NB4 (cell line): Measurements from ENCODE around the gene SETDB1.

Experiments used
- DNase-seq: peaks from one replicate; pipeline ENCODE4 v3.0.0; 2010; ENCODE audit warnings: low read depth
- H3K4me3 ChIP-seq: one replicate; pipeline ENCODE4 v1.5.1; 2011; ENCODE audit warnings: mild to moderate bottlenecking, low read depth, low read length, moderate library complexity
- MYC ChIP-seq: IDR thresholded peaks from 2 replicates; pipeline ENCODE4 v1.6.1; 2011; ENCODE audit warnings: low read depth, low read length
- POLR2A ChIP-seq: IDR thresholded peaks from 2 replicates; pipeline ENCODE4 v1.6.1; 2011; ENCODE audit warnings: mild to moderate bottlenecking; ENCODE audit not compliant: insufficient read length; ENCODE audit errors: extremely low read depth
- TF ChIP-seq, protein P1 (sequence below): IDR thresholded peaks from one replicate; pipeline ENCODE4 v1.5.1; 2012; ENCODE audit warnings: low read depth, low read length
- TF ChIP-seq, protein P2 (sequence below): IDR thresholded peaks from 2 replicates; pipeline ENCODE4 v1.6.1; 2011; ENCODE audit warnings: low read depth, low read length

Gene SETDB1

GRCh38 chr1:151000408-151000807 lies 74.2 kb downstream of the SETDB1 start:
- no peak overlapping the region for H3K4me3 ChIP-seq
- TF ChIP-seq POLR2A (no peak), MYC (no peak)
- TF ChIP-seq, protein P1, sequence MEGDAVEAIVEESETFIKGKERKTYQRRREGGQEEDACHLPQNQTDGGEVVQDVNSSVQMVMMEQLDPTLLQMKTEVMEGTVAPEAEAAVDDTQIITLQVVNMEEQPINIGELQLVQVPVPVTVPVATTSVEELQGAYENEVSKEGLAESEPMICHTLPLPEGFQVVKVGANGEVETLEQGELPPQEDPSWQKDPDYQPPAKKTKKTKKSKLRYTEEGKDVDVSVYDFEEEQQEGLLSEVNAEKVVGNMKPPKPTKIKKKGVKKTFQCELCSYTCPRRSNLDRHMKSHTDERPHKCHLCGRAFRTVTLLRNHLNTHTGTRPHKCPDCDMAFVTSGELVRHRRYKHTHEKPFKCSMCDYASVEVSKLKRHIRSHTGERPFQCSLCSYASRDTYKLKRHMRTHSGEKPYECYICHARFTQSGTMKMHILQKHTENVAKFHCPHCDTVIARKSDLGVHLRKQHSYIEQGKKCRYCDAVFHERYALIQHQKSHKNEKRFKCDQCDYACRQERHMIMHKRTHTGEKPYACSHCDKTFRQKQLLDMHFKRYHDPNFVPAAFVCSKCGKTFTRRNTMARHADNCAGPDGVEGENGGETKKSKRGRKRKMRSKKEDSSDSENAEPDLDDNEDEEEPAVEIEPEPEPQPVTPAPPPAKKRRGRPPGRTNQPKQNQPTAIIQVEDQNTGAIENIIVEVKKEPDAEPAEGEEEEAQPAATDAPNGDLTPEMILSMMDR: no peak
- TF ChIP-seq, protein P2, sequence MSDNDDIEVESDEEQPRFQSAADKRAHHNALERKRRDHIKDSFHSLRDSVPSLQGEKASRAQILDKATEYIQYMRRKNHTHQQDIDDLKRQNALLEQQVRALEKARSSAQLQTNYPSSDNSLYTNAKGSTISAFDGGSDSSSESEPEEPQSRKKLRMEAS: no peak
- DNase-seq: no peak

DNA sequence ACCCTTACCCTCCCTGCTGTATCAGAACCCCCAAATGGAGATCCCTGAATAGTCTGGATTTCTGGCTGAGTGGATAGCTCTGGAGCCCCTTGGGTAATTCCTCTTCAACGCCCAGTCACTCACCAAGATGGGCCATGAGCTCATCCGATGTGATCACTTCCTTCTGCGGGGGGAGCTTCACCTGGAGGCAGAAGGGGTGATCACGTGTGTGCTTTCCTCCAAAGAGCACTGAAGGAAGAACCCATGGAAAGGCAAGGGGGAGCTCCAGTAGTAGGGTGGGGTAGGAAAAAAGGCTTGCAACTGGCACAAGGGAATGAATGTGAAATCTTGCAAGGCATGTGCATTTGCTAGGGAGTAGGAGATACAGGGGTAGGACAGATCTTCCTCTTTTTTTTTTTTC lies 75.4 kb downstream of the SETDB1 start:
- no peak for TF ChIP-seq POLR2A
- TF ChIP-seq, protein P2: no peak
- TF ChIP-seq, protein P1: no peak
- H3K4me3 ChIP-seq: no peak overlapping the region
- DNase-seq: peak; percentile 31

GRCh38 chr1:151002051-151002450 lies 75.9 kb downstream of the SETDB1 start:
- TF ChIP-seq, protein P1: no peak
- TF ChIP-seq MYC: no peak
- no peak for TF ChIP-seq POLR2A
- TF ChIP-seq, protein P2: no peak
- DNase-seq: peak; percentile 35
- no peak overlapping the region for H3K4me3 ChIP-seq

GRCh38 chr1:151002611-151003010 lies 76.4 kb downstream of the SETDB1 start:
- TF ChIP-seq MYC: no peak
- TF ChIP-seq, protein P2: no peak
- TF ChIP-seq, protein P1: no peak
- TF ChIP-seq POLR2A: no peak
- DNase-seq: no peak
- H3K4me3 ChIP-seq: no peak overlapping the region

GRCh38 chr1:151003180-151003579 lies 77.0 kb downstream of the SETDB1 start:
- DNase-seq: peak; percentile 83
- peak; percentile 23; the same call in 1 of the 2 replicates for TF ChIP-seq MYC
- TF ChIP-seq, protein P2: no peak
- H3K4me3 ChIP-seq: peak overlapping the region; percentile 25

DNA sequence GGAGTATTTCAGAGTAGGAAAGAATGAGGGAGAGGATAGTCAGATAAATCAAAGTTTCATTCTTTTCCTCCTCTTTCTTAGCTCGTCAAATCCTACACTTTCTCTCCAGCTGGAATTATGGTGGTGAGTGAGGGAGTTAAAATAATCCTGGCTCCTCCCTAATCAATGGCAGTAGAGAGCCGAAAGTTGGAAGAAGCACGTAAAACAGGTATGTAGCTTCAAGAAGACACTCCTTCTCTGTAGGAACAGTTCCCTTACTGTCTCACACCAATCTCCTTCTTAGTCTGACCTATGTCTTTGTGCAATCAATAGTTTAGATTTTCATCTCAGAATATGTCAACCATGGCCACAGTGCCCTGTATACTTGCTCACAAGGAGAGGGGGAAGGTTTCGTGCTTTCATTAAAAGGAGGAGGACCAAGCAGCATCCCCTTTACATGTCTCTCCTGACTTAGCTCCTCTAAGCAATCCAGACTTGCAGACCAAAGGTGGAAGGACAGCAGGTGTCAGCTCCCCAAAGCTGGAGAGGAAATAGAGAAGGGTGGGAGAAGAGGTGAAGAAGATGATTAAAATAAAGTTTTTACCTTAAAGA lies 79.7 kb downstream of the SETDB1 start:
- TF ChIP-seq, protein P2: no peak
- TF ChIP-seq POLR2A (no peak), MYC (no peak)
- TF ChIP-seq, protein P1: no peak
- DNase-seq: no peak
- H3K4me3 ChIP-seq: peak overlapping the region; percentile 68
